ENCODE results near the gene PCDHGA9.
"Not testable (repeated sequence)": the region's sequence is repeated elsewhere in the genome, so short reads cannot be mapped to it uniquely, and the experiment has no call there.

Gene PCDHGA9

GRCh38 chr5:141392429-141393198, 10.0 kb upstream of the PCDHGA9 start, which contains the start of gene PCDHGA8:
Gene PCDHGA8 (plus strand): TSS chr5:141392633. CDS start chr5:141392814, 181 bp downstream.
- H3K4me2 ChIP-seq (ENCODE audit: low read length), result no peak within 1 kb of the TSS

DNA sequence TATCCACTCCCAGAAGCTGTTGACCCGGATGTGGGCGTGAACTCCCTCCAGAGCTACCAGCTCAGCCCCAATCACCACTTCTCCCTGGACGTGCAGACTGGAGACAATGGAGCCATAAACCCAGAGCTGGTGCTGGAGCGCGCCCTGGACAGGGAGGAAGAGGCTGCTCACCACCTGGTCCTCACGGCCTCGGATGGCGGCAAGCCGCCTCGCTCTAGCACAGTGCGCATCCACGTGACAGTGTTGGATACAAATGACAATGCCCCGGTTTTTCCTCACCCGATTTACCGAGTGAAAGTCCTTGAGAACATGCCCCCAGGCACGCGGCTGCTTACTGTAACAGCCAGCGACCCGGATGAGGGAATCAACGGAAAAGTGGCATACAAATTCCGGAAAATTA, 9.3 kb upstream of the PCDHGA9 start:
- no peaks in the 10 kb centered on the region for H3K27me3 ChIP-seq (ENCODE audit: control insufficient read depth, low read length)
- peaks cover 7% of the 10 kb centered on the region for H3K79me2 ChIP-seq (ENCODE audit: control insufficient read depth, low read length)
- no peaks in the 10 kb centered on the region for H4K20me1 ChIP-seq (ENCODE audit: control insufficient read depth, insufficient read depth, low read depth, low read length)
- peaks cover 41% of the 10 kb centered on the region for H3K36me3 ChIP-seq (ENCODE audit: control insufficient read depth, low read length)
- peaks cover 36% of the 10 kb centered on the region for H3K9me3 ChIP-seq (ENCODE audit: control insufficient read depth, insufficient read depth, low read length)
- H3K4me3 ChIP-seq (ENCODE audit: low read length), result no peak overlapping the region
- no peak overlapping the region for H3K27ac ChIP-seq (ENCODE audit: low read depth, low read length)
- TF ChIP-seq EZH2phosphoT487 (IDR thresholded peaks at IDR 0.05; ENCODE audit: borderline replicate concordance, low read length), result no peak
- no peak for TF ChIP-seq CTCF (IDR thresholded peaks at IDR 0.05; ENCODE audit: low read depth, low read length, poor library complexity, severe bottlenecking)
- H3K9me2 ChIP-seq (replicated peaks; ENCODE audit: control insufficient read depth, low read length), result no peaks in the 10 kb centered on the region
- H3K4me2 ChIP-seq (ENCODE audit: low read length), result no peak overlapping the region
- H3F3A ChIP-seq (ENCODE audit: control insufficient read depth, insufficient read depth), result peaks cover 2% of the 10 kb centered on the region; the same call in 1 of the 2 replicates
- no peaks in the 10 kb centered on the region for H3K4me1 ChIP-seq (ENCODE audit: control insufficient read depth, low read length)

More at GRCh38 chr5:141392429-141393198, 10.0 kb upstream of the PCDHGA9 start, which contains the start of gene PCDHGA8:
- Histone ChIP-seq H3K9me3 (ENCODE audit: control insufficient read depth, insufficient read depth, low read length) (peaks cover 38% of the 10 kb centered on the region), H3K79me2 (ENCODE audit: control insufficient read depth, low read length) (peaks cover 7% of the 10 kb centered on the region), H3K36me3 (ENCODE audit: control insufficient read depth, low read length) (peaks cover 41% of the 10 kb centered on the region), H3K27ac (ENCODE audit: low read depth, low read length) (no peak within 1 kb of the TSS), H4K20me1 (ENCODE audit: control insufficient read depth, insufficient read depth, low read depth, low read length) (no peaks in the 10 kb centered on the region), H3F3A (ENCODE audit: control insufficient read depth, insufficient read depth) (peaks cover 2% of the 10 kb centered on the region; the same call in 1 of the 2 replicates), H3K4me1 (ENCODE audit: control insufficient read depth, low read length) (no peaks in the 10 kb centered on the region), H3K9me2 (replicated peaks; ENCODE audit: control insufficient read depth, low read length) (no peaks in the 10 kb centered on the region), H3K27me3 (ENCODE audit: control insufficient read depth, low read length) (no peaks in the 10 kb centered on the region), H3K4me3 (ENCODE audit: low read length) (no peak within 1 kb of the TSS)
- TF ChIP-seq CTCF (IDR thresholded peaks at IDR 0.05; ENCODE audit: low read depth, low read length, poor library complexity, severe bottlenecking) (no peak), EZH2phosphoT487 (IDR thresholded peaks at IDR 0.05; ENCODE audit: borderline replicate concordance, low read length) (no peak)

DNA sequence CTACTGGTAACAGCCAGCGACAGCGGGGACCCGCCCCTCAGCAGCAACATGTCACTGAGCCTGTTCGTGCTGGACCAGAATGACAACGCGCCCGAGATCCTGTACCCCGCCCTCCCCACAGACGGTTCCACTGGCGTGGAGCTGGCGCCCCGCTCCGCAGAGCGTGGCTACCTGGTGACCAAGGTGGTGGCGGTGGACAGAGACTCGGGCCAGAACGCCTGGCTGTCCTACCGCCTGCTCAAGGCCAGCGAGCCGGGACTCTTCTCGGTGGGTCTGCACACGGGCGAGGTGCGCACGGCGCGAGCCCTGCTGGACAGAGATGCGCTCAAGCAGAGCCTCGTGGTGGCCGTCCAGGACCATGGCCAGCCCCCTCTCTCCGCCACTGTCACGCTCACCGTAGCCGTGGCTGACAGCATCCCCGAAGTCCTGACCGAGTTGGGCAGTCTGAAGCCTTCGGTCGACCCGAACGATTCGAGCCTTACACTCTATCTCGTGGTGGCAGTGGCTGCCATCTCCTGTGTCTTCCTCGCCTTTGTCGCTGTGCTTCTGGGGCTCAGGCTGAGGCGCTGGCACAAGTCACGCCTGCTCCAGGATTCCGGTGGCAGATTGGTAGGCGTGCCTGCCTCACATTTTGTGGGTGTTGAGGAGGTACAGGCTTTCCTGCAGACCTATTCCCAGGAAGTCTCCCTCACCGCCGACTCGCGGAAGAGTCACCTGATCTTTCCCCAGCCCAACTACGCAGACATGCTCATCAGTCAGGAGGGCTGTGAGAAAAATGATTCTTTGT, 8.0 kb upstream of the PCDHGA9 start:
- H3K9me2 ChIP-seq (replicated peaks; ENCODE audit: control insufficient read depth, low read length); H3K4me1 ChIP-seq (ENCODE audit: control insufficient read depth, low read length); H3K4me2 ChIP-seq (ENCODE audit: low read length); H3K27ac ChIP-seq (ENCODE audit: low read depth, low read length); H3K4me3 ChIP-seq (ENCODE audit: low read length); H3K27me3 ChIP-seq (ENCODE audit: control insufficient read depth, low read length); H4K20me1 ChIP-seq (ENCODE audit: control insufficient read depth, insufficient read depth, low read depth, low read length); H3K79me2 ChIP-seq (ENCODE audit: control insufficient read depth, low read length); H3F3A ChIP-seq (ENCODE audit: control insufficient read depth, insufficient read depth): not testable (repeated sequence)
- peaks cover 41% of the 10 kb centered on the region for H3K36me3 ChIP-seq (ENCODE audit: control insufficient read depth, low read length)
- peaks cover 34% of the 10 kb centered on the region for H3K9me3 ChIP-seq (ENCODE audit: control insufficient read depth, insufficient read depth, low read length)
